Stomach smooth muscle (tissue), 2 donors: ENCODE data around the gene PPEF2.
"Not testable (repeated sequence)": the region's sequence is repeated elsewhere in the genome, so short reads cannot be mapped to it uniquely, and the experiment has no call there.

ENCODE experiments used
- H3K27ac ChIP-seq: one replicate; pipeline ENCODE4 v1.7.0; 2013; ENCODE audit warnings: mild to moderate bottlenecking, low read length, inconsistent platforms
- H3K27me3 ChIP-seq, 2 donors: one replicate each; pipeline ENCODE4 v1.7.0; 2013; ENCODE audit warnings: low read length in 2 of 2; ENCODE audit not compliant: insufficient read depth in 2 of 2, control insufficient read depth in 1 of 2
- H3K36me3 ChIP-seq, 2 donors: one replicate each; pipeline ENCODE4 v1.7.0; 2013; ENCODE audit warnings: low read length in 2 of 2; ENCODE audit not compliant: control insufficient read depth in 2 of 2, insufficient read depth in 2 of 2
- H3K4me1 ChIP-seq: one replicate; pipeline ENCODE4 v1.7.0; 2013; ENCODE audit warnings: low read length; ENCODE audit not compliant: control insufficient read depth, insufficient read depth
- H3K4me3 ChIP-seq, 2 donors: one replicate each; pipeline ENCODE4 v1.7.0; 2013; ENCODE audit warnings: low read length in 2 of 2
- H3K9ac ChIP-seq, 2 donors: one replicate each; pipeline ENCODE4 v1.7.0; 2013; ENCODE audit warnings: low read length in 2 of 2, mild to moderate bottlenecking in 1 of 2
- H3K9me3 ChIP-seq, 2 donors: one replicate each; pipeline ENCODE4 v1.7.0; 2013; ENCODE audit warnings: low read length in 2 of 2; ENCODE audit not compliant: control insufficient read depth in 2 of 2
- donor health status: healthy.
- donor health status: Pancreatic carcinoma.

PPEF2 gene

GRCh38 chr4:75902352-75902751 lies at the start of gene PPEF2:
Gene PPEF2 (minus strand): TSS chr4:75902452. CDS start chr4:75896325, 6,127 bp downstream.
- Histone ChIP-seq H3K9me3 (no peaks in the 10 kb centered on the region), H3K9ac (no peak within 1 kb of the TSS), H3K27me3 (no peaks in the 10 kb centered on the region), H3K27ac (no peak within 1 kb of the TSS), H3K4me1 (no peaks in the 10 kb centered on the region), H3K36me3 (no peaks in the 10 kb centered on the region), H3K4me3 (no peak within 1 kb of the TSS)

- H3K27ac ChIP-seq: no peak overlapping the region
- H3K9ac ChIP-seq: no peak overlapping the region
- no peaks in the 10 kb centered on the region for H3K27me3 ChIP-seq
- no peak overlapping the region for H3K4me3 ChIP-seq
- peaks cover 28% of the 10 kb centered on the region in 2 donors for H3K36me3 ChIP-seq
- H3K9me3 ChIP-seq: no peaks in the 10 kb centered on the region
- no peaks in the 10 kb centered on the region for H3K4me1 ChIP-seq
Observed at GRCh38 chr4:75950213-75950815, 48.1 kb upstream of the PPEF2 start.

- Histone ChIP-seq H3K4me1 (no peaks in the 10 kb centered on the region), H3K9ac (no peak overlapping the region), H3K4me3 (no peak overlapping the region), H3K27ac (no peak overlapping the region), H3K36me3 (peaks cover 23 to 28% of the 10 kb centered on the region in 2 donors), H3K27me3 (no peaks in the 10 kb centered on the region), H3K9me3 (no peaks in the 10 kb centered on the region)
Observed at GRCh38 chr4:75948822-75949444, 46.7 kb upstream of the PPEF2 start.

- Histone ChIP-seq H3K36me3 (no peaks in the 10 kb centered on the region), H3K27me3 (no peaks in the 10 kb centered on the region), H3K9ac (peak within 1 kb of the TSS; percentile 68 to 69), H3K27ac (no peak within 1 kb of the TSS), H3K4me1 (peaks cover 7% of the 10 kb centered on the region), H3K9me3 (no peaks in the 10 kb centered on the region), H3K4me3 (peak within 1 kb of the TSS; percentile 65 to 88)
Observed at GRCh38 chr4:75940692-75941253, 38.5 kb upstream of the PPEF2 start, which contains the start of gene NAAA. Gene NAAA (minus strand): TSS chr4:75941013. CDS start chr4:75940949, 64 bp downstream.

- Histone ChIP-seq H3K27me3 (no peaks in the 10 kb centered on the region), H3K4me1 (peaks cover 7% of the 10 kb centered on the region), H3K9ac (peak overlapping the region; percentile 68 to 69), H3K27ac (no peak overlapping the region), H3K9me3 (no peaks in the 10 kb centered on the region), H3K4me3 (peak overlapping the region; percentile 65 to 88), H3K36me3 (no peaks in the 10 kb centered on the region)
Observed at GRCh38 chr4:75939890-75940691, 37.8 kb upstream of the PPEF2 start.

- H3K36me3 ChIP-seq: peaks cover under 1 to 3% of the 10 kb centered on the region in 2 donors
- peaks cover 4% of the 10 kb centered on the region for H3K4me1 ChIP-seq
- H3K27me3 ChIP-seq: no peaks in the 10 kb centered on the region
- no peak overlapping the region for H3K27ac ChIP-seq
- no peak overlapping the region for H3K9ac ChIP-seq
- H3K4me3 ChIP-seq: no peak overlapping the region
- no peaks in the 10 kb centered on the region for H3K9me3 ChIP-seq
Observed at GRCh38 chr4:75935628-75936027, 33.4 kb upstream of the PPEF2 start.

GRCh38 chr4:75930152-75930551 lies 27.9 kb upstream of the PPEF2 start:
- Histone ChIP-seq H3K4me1 (no peaks in the 10 kb centered on the region), H3K9me3 (no peaks in the 10 kb centered on the region), H3K36me3 (peaks cover 7 to 8% of the 10 kb centered on the region in 2 donors), H3K27me3 (no peaks in the 10 kb centered on the region), H3K9ac (no peak overlapping the region), H3K4me3 (no peak overlapping the region), H3K27ac (no peak overlapping the region)

- peaks cover under 1 to 15% of the 10 kb centered on the region in 2 donors for H3K36me3 ChIP-seq
- H3K9me3 ChIP-seq, H3K4me3 ChIP-seq, H3K9ac ChIP-seq, H3K27ac ChIP-seq, H3K27me3 ChIP-seq, H3K4me1 ChIP-seq: not testable (repeated sequence)
Observed at GRCh38 chr4:75924916-75925315, 22.7 kb upstream of the PPEF2 start.

GRCh38 chr4:75924309-75924827 lies 22.1 kb upstream of the PPEF2 start:
- H3K4me1 ChIP-seq: no peaks in the 10 kb centered on the region
- peaks cover 0 to 16% of the 10 kb centered on the region in 2 donors for H3K36me3 ChIP-seq
- no peak overlapping the region for H3K4me3 ChIP-seq
- H3K9ac ChIP-seq: no peak overlapping the region
- no peak overlapping the region for H3K27ac ChIP-seq
- no peaks in the 10 kb centered on the region for H3K27me3 ChIP-seq
- H3K9me3 ChIP-seq: no peaks in the 10 kb centered on the region

GRCh38 chr4:75922588-75922987 lies 20.3 kb upstream of the PPEF2 start:
- no peaks in the 10 kb centered on the region for H3K9me3 ChIP-seq
- peaks cover 0 to 14% of the 10 kb centered on the region in 2 donors for H3K36me3 ChIP-seq
- no peak overlapping the region for H3K27ac ChIP-seq
- H3K4me3 ChIP-seq: no peak overlapping the region
- H3K4me1 ChIP-seq: no peaks in the 10 kb centered on the region
- no peak overlapping the region for H3K9ac ChIP-seq
- H3K27me3 ChIP-seq: no peaks in the 10 kb centered on the region
